Measurements from ENCODE around the gene UGGT1. TPM values are rescaled to one million over a fixed set of nuclear protein-coding genes. Genes with fewer than 3 reads are reported as not detected.

Gene UGGT1
- total RNA-seq, 1 donor, result 80.0 TPM

- H3K36me3 ChIP-seq (ENCODE audit: insufficient read depth, low read length), result no peaks in the 10 kb centered on the region
- H3K4me3 ChIP-seq (ENCODE audit: insufficient read depth, low read length), result peak overlapping the region; percentile 94
- H3K27ac ChIP-seq (ENCODE audit: low read depth, low read length), result peak overlapping the region; percentile 87
- peak overlapping the region; percentile 91 for H2AFZ ChIP-seq (ENCODE audit: low read length)
- H3K79me2 ChIP-seq (ENCODE audit: insufficient read depth, low read length), result peaks cover 55% of the 10 kb centered on the region
- no peaks in the 10 kb centered on the region for H3K27me3 ChIP-seq (ENCODE audit: insufficient read depth, low read length)
- peaks cover 6% of the 10 kb centered on the region for H4K20me1 ChIP-seq (ENCODE audit: insufficient read depth, low read length)
- H3K4me2 ChIP-seq (ENCODE audit: insufficient read depth, low read length), result peak overlapping the region; percentile 86
- TF ChIP-seq CTCF (IDR thresholded peaks at IDR 0.05; ENCODE audit: extremely low read depth, low read depth, low read length), result no peak
- no peaks in the 10 kb centered on the region for H3K9me3 ChIP-seq (ENCODE audit: low read depth, low read length)
- peak; percentile 45 for DNase-seq (ENCODE audit: insufficient read length, low spot score, missing footprints)
- H3K4me1 ChIP-seq (ENCODE audit: insufficient read depth, low read length), result no peaks in the 10 kb centered on the region
Observed at GRCh38 chr2:128091726-128092080, 703 bp downstream of the UGGT1 start.

- Histone ChIP-seq H4K20me1 (ENCODE audit: insufficient read depth, low read length) (peaks cover 6% of the 10 kb centered on the region), H2AFZ (ENCODE audit: low read length) (no peak overlapping the region), H3K27ac (ENCODE audit: low read depth, low read length) (no peak overlapping the region), H3K4me1 (ENCODE audit: insufficient read depth, low read length) (no peaks in the 10 kb centered on the region), H3K4me3 (ENCODE audit: insufficient read depth, low read length) (no peak overlapping the region), H3K4me2 (ENCODE audit: insufficient read depth, low read length) (peak overlapping the region; percentile 86), H3K9me3 (ENCODE audit: low read depth, low read length) (no peaks in the 10 kb centered on the region), H3K79me2 (ENCODE audit: insufficient read depth, low read length) (peaks cover 64% of the 10 kb centered on the region), H3K36me3 (ENCODE audit: insufficient read depth, low read length) (no peaks in the 10 kb centered on the region), H3K27me3 (ENCODE audit: insufficient read depth, low read length) (no peaks in the 10 kb centered on the region)
- no peak for DNase-seq (ENCODE audit: insufficient read length, low spot score, missing footprints)
- TF ChIP-seq CTCF (IDR thresholded peaks at IDR 0.05; ENCODE audit: extremely low read depth, low read depth, low read length), result no peak
Observed at GRCh38 chr2:128092656-128093055, 1.7 kb downstream of the UGGT1 start.

- Histone ChIP-seq H3K79me2 (ENCODE audit: insufficient read depth, low read length) (peaks cover 71% of the 10 kb centered on the region), H3K27me3 (ENCODE audit: insufficient read depth, low read length) (no peaks in the 10 kb centered on the region), H4K20me1 (ENCODE audit: insufficient read depth, low read length) (peaks cover 6% of the 10 kb centered on the region), H3K4me1 (ENCODE audit: insufficient read depth, low read length) (no peaks in the 10 kb centered on the region), H3K4me3 (ENCODE audit: insufficient read depth, low read length) (no peak overlapping the region), H3K36me3 (ENCODE audit: insufficient read depth, low read length) (peaks cover 6% of the 10 kb centered on the region), H2AFZ (ENCODE audit: low read length) (no peak overlapping the region), H3K4me2 (ENCODE audit: insufficient read depth, low read length) (no peak overlapping the region), H3K27ac (ENCODE audit: low read depth, low read length) (no peak overlapping the region), H3K9me3 (ENCODE audit: low read depth, low read length) (no peaks in the 10 kb centered on the region)
- no peak for TF ChIP-seq CTCF (IDR thresholded peaks at IDR 0.05; ENCODE audit: extremely low read depth, low read depth, low read length)
- no peak for DNase-seq (ENCODE audit: insufficient read length, low spot score, missing footprints)
Observed at GRCh38 chr2:128093762-128094161, 2.8 kb downstream of the UGGT1 start.

GRCh38 chr2:128095201-128095600 is 4.2 kb downstream of the UGGT1 start:
- H3K36me3 ChIP-seq (ENCODE audit: insufficient read depth, low read length), result peaks cover 9% of the 10 kb centered on the region
- H3K27ac ChIP-seq (ENCODE audit: low read depth, low read length), result no peak overlapping the region
- H4K20me1 ChIP-seq (ENCODE audit: insufficient read depth, low read length), result peaks cover 6% of the 10 kb centered on the region
- no peak overlapping the region for H3K4me3 ChIP-seq (ENCODE audit: insufficient read depth, low read length)
- no peak overlapping the region for H2AFZ ChIP-seq (ENCODE audit: low read length)
- H3K27me3 ChIP-seq (ENCODE audit: insufficient read depth, low read length), result no peaks in the 10 kb centered on the region
- no peaks in the 10 kb centered on the region for H3K9me3 ChIP-seq (ENCODE audit: low read depth, low read length)
- TF ChIP-seq CTCF (IDR thresholded peaks at IDR 0.05; ENCODE audit: extremely low read depth, low read depth, low read length), result no peak
- no peak for DNase-seq (ENCODE audit: insufficient read length, low spot score, missing footprints)
- H3K79me2 ChIP-seq (ENCODE audit: insufficient read depth, low read length), result peaks cover 82% of the 10 kb centered on the region
- no peaks in the 10 kb centered on the region for H3K4me1 ChIP-seq (ENCODE audit: insufficient read depth, low read length)
- no peak overlapping the region for H3K4me2 ChIP-seq (ENCODE audit: insufficient read depth, low read length)

Data from osteoblast (primary cell).